ENCODE results near the gene TEDC1.

TEDC1 gene

DNA sequence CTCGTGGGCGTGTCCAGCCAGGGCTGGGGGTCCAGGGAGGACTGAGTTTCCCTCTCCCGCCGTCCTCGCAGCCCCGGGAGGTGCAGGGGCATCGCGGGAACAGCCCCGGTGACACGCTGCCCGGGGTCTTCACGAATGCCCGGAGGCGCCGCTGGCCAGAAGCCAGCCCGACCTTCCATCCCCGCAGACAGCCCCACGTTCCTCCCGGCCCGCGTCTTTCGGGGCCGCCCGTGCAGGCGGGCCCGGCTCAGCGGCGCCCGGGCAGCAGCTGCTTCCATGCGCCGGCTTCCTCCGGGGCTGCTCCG is 827 bp upstream of the TEDC1 start:
- no peak for DNase-seq (ENCODE audit: low spot score)
- TF ChIP-seq, protein P1, sequence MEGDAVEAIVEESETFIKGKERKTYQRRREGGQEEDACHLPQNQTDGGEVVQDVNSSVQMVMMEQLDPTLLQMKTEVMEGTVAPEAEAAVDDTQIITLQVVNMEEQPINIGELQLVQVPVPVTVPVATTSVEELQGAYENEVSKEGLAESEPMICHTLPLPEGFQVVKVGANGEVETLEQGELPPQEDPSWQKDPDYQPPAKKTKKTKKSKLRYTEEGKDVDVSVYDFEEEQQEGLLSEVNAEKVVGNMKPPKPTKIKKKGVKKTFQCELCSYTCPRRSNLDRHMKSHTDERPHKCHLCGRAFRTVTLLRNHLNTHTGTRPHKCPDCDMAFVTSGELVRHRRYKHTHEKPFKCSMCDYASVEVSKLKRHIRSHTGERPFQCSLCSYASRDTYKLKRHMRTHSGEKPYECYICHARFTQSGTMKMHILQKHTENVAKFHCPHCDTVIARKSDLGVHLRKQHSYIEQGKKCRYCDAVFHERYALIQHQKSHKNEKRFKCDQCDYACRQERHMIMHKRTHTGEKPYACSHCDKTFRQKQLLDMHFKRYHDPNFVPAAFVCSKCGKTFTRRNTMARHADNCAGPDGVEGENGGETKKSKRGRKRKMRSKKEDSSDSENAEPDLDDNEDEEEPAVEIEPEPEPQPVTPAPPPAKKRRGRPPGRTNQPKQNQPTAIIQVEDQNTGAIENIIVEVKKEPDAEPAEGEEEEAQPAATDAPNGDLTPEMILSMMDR (IDR thresholded peaks at IDR 0.05; ENCODE audit: extremely low read depth, missing control alignments), result no peak

DNA sequence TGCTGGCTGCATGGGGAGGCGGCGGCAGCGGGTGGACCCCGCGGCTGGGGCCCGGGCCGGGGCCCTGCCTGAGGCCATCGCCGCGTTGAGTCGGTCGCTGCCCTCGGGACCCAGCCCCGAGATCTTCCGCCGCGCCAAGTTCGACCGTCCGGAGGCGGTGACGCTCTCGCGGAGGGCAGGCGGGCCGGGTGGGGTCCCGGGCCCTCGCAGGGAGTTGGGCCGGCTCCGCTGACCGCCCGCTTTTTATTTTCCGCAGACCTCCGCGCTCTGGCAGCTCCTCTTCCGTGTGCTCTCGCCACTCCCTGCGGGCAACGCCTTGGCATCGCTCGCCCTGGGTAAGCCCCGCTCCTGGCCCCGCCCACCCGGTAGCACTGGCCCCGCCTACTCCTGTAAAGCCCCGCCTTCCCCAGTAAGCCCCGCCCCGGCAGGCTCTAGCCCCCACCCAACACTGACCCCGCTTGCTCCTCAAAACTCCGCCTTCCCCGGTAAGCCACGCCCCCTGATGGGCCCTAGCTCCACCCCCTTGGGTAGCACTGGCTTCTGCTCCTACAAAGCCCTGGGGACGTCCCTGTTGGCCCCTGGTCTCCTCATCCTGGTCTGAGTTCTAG is 424 bp downstream of the TEDC1 start:
- TF ChIP-seq, protein P1 (IDR thresholded peaks at IDR 0.05; ENCODE audit: extremely low read depth, missing control alignments), result no peak
- peak; percentile 96 for DNase-seq (ENCODE audit: low spot score)

DNA sequence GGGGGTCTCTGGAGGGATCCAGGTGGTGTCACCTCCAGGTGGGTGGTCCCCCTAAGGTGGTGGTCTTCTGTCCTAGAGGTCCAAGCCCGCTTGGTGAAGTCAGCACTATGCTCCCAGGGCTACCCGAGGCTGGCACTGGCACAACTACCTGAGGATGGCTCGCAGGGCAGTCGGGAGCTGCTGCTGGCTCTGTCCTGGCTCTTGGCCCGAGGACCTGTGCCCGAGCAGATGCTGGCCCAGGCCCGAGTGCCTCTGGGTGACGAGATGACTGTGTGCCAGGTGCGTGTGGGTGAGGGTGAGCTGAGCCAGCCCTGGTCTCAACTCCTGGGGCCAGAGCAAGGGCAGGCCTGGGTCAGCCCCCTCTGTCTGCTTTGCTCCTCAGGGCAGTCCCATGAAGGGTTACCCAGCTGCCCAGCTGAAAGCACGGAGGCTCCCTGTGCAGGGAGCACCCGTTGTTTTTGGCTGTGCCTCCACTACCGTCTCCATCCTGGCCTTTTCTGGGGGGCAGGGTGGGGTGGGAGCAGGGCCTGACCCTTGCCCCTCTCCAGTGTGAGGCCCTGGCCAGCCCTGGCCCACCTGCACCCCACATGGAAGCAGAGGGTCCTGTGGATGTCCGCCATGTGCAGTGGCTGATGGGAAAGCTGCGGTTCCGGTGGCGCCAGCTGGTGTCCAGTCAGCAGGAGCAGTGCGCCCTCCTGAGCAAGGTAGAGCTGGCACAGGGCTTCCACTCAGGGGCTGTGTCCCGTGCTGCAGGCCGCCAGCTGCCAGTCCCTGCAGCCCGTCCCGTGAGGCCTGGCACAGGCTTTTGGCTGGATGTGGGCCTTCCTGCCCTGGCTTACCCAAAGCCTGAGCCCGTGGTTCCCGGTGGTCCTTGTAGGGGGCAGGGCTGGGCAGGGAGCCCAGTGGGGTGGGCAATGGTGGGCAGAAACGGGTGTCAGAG is 1.3 kb downstream of the TEDC1 start:
- DNase-seq (ENCODE audit: low spot score), result no peak
- TF ChIP-seq, protein P1 (IDR thresholded peaks at IDR 0.05; ENCODE audit: extremely low read depth, missing control alignments), result no peak

DNA sequence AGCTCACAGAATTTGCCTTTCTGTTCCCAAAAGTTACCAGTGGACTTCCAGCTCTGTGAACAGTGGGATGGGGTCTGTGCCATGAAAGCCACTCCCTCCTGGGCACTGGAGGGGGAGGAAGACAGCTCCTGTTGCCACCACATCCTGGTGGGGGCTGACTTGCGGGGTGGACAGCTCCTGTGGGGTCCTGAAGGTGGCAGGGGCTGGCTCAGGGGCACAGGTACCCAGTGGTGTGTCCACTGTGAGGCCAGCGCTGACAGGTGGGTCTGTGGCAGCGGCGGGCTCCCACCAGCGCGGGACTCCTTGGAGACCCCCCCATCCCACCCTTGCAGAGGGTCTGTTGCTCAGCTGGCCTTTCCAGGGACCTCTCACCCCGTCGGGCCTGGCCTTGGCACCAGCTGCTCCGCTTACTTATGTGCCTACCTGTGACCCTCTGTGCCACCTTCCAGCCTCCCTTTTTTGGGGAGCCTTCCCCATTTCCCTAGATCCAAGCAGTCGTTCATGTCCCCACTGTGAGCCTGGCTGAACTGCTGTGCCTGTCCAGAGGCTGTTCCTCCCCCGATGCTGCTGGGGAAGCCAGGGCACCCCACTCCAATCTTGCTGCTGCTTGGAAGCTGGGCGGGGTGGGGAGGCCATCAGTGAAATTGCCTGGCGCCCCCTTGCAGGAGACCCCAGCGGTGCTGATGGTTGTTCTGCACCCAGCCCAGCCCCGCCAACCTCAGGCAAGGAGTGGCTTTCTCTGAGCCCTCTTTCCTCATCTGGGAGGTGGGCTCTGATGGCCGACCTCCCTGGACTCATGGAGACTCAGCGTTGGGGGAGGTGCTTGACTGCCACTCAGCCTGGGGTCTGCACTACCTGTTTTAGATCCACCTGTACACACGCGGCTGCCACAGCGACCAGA is 2.2 kb downstream of the TEDC1 start:
- no peak for DNase-seq (ENCODE audit: low spot score)
- TF ChIP-seq, protein P1 (IDR thresholded peaks at IDR 0.05; ENCODE audit: extremely low read depth, missing control alignments), result no peak

DNA sequence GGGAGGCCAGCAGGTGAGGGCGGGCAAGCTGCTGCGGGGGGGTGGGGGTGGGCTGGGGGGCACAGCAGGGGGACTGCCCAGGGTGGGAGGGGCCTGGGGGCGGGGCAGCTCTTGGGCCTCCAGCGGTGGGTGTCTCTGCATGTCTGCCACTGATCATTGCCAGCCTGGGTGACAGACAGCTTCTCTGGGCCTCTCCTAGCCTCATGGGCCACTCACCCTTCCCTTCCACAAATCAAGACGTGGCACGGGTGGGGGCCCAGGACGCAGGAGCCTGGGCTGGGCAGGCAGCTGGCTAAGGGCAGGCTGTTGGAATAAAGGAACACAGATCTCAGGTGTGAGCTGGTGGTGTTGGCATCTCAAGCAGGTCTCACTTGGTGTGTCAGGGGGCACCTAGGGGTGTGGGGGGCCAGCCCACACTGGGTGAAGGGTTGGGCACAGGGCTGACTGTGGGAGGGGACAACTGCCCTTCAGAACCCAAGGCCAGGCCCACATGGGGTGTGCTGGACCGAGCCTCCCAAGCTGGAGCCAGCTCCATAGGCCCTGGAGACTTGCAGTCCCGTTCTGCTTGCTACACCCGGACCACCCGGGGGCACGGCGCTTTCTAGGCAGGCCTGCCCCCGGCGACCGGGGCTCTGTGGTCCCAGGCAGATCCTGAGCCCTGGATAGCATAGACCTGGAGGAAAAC is 3.0 kb downstream of the TEDC1 start:
- TF ChIP-seq, protein P1 (IDR thresholded peaks at IDR 0.05; ENCODE audit: extremely low read depth, missing control alignments), result no peak
- DNase-seq (ENCODE audit: low spot score), result no peak

DNA sequence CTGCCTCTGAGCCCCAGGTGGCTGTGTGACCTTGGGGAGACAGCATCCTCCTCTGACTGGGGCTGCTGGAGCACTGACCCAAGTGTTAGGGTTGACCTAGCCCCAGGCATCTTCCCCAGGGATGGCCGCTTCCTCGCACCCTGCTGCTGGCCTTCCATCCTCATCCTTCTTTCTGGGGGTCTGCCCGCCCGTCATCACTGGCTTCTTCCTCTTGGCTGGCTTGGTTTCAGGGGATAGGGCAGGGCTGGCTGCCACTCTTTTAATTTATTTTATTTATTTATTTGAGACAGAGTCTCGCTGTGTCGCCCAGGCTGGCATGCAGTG is 3.5 kb downstream of the TEDC1 start:
- TF ChIP-seq, protein P1 (IDR thresholded peaks at IDR 0.05; ENCODE audit: extremely low read depth, missing control alignments), result no peak
- no peak for DNase-seq (ENCODE audit: low spot score)

Data from GM20000 (cell line).